ENCODE data around the gene PNPLA8. TPM values are rescaled to one million over a fixed set of nuclear protein-coding genes. Genes with fewer than 3 reads are reported as not detected.

PNPLA8 gene
- total and polyA plus RNA-seq, 2 donors (not counting 1 experiment from before 2014, with no cell fraction given): 12.3 to 57.3 TPM

- ChIA-PET POLR2A (no interaction called here), CTCF (interaction anchor here (1.1 kb wide), 1 partner anchor 31 kb away, joined by 3 read pairs; no protein-coding TSS in a partner anchor)
- Histone ChIP-seq H3K27ac (ENCODE audit: low read length in 2 of 2) (no peak overlapping the region), H2AFZ (ENCODE audit: insufficient read depth, low read depth, low read length, poor library complexity, severe bottlenecking) (no peak overlapping the region), H4K20me1 (ENCODE audit: control insufficient read depth, insufficient read depth, low read length, poor library complexity, severe bottlenecking) (no peaks in the 10 kb centered on the region), H3K4me3 (ENCODE audit: control extremely low read depth in 1 of 5, extremely low read depth in 1 of 5, insufficient read depth in 1 of 5, low read depth in 2 of 5, low read length in 4 of 5) (no peak overlapping the region), H3K9me3 (ENCODE audit: control extremely low read depth in 1 of 3, control insufficient read depth in 2 of 3, insufficient read depth in 1 of 3, low read length in 2 of 3) (no peaks in the 10 kb centered on the region), H3K4me2 (replicated peaks; ENCODE audit: low read depth, low read length, poor library complexity, severe bottlenecking) (no peak overlapping the region), H3K9ac (ENCODE audit: low read length) (no peak overlapping the region), H3K79me2 (ENCODE audit: control insufficient read depth, insufficient read depth, low read length) (no peaks in the 10 kb centered on the region), H3K4me1 (ENCODE audit: control insufficient read depth in 2 of 2, insufficient read depth in 2 of 2, low read length in 2 of 2) (peaks cover 10 to 28% of the 10 kb centered on the region in 2 donors), H3K36me3 (replicated peaks in 1 of 2; ENCODE audit: control extremely low read depth in 1 of 2, control insufficient read depth in 1 of 2, extremely low read depth in 1 of 2, insufficient read depth in 2 of 2, low read length in 1 of 2) (no peaks in the 10 kb centered on the region), H3K27me3 (replicated peaks in 1 of 4; ENCODE audit: control extremely low read depth in 1 of 4, control insufficient read depth in 3 of 4, insufficient read depth in 4 of 4, low read length in 3 of 4) (peaks cover 0 to 37% (median 23%) of the 10 kb centered on the region in 4 experiments)
- 40% methylated on average over 2 of the region's 3 CpGs for WGBS (ENCODE audit: insufficient coverage)
- no peak for TF ChIP-seq CTCF (IDR thresholded peaks at IDR 0.05)
- no peak for TF ChIP-seq EZH2 (IDR thresholded peaks at IDR 0.05; ENCODE audit: borderline replicate concordance, insufficient read depth, low read depth, low read length, poor library complexity, severe bottlenecking)
- DNase-seq (no peak), ATAC-seq (ENCODE audit: low read depth) (no peak)
- no peak overlapping the region for H3K27ac Mint-ChIP-seq
- no peak overlapping the region for H3K4me3 Mint-ChIP-seq
- peaks cover 27% of the 10 kb centered on the region for H3K4me1 Mint-ChIP-seq
- intact Hi-C loops (cut with micrococcal nuclease): no loop called here
- H3K27me3 Mint-ChIP-seq: peaks cover 24% of the 10 kb centered on the region
- H3K9me3 Mint-ChIP-seq (ENCODE audit: insufficient read depth): no peaks in the 10 kb centered on the region
Measured at GRCh38 chr7:108421720-108422331, 104.1 kb downstream of the PNPLA8 start.

Other genes with a start within 250 kb of the PNPLA8 start
- gene NRCAM, start 69.7 kb downstream of the PNPLA8 start, total RNA-seq: 3.6 and 4.6 TPM in 2 replicates
- 0.56 and 0.75 TPM in 2 replicates for gene NRCAM, start 69.7 kb downstream of the PNPLA8 start, polyA plus RNA-seq
- gene THAP5, start 43.6 kb upstream of the PNPLA8 start, total RNA-seq: 48.8 and 49.0 TPM in 2 replicates
- 7.6 and 9.3 TPM in 2 replicates for gene THAP5, start 43.6 kb upstream of the PNPLA8 start, polyA plus RNA-seq
- gene DNAJB9, start 43.7 kb upstream of the PNPLA8 start, total RNA-seq: 19.5 and 21.1 TPM in 2 replicates
- 23.1 and 34.6 TPM in 2 replicates for gene DNAJB9, start 43.7 kb upstream of the PNPLA8 start, polyA plus RNA-seq

Data from B cell (primary cell).